HFFc6 (cell line): ENCODE results near the gene ANKRA2. TPM values are rescaled to one million over a fixed set of nuclear protein-coding genes. Genes with fewer than 3 reads are reported as not detected.

Source experiments
- DNase-seq: peaks from one replicate; pipeline ENCODE4 v3.0.0-alpha.2; 2018
- H3K27ac Mint-ChIP-seq: 2 replicates; pipeline ENCODE4 v1.8.0; 2020; ENCODE audit warnings: mild to moderate bottlenecking, mixed read lengths
- H3K27me3 Mint-ChIP-seq: 2 replicates; pipeline ENCODE4 v1.8.0; 2021; ENCODE audit warnings: mild to moderate bottlenecking, moderate library complexity, mixed read lengths; ENCODE audit not compliant: insufficient read depth
- H3K36me3 Mint-ChIP-seq: 2 replicates; pipeline ENCODE4 v1.8.0; 2021; ENCODE audit warnings: low read depth, mixed read lengths
- H3K4me1 Mint-ChIP-seq: 2 replicates; pipeline ENCODE4 v1.8.0; 2020; ENCODE audit warnings: low read depth, mixed read lengths
- H3K4me3 Mint-ChIP-seq: 2 replicates; pipeline ENCODE4 v1.8.0; 2020; ENCODE audit warnings: mild to moderate bottlenecking, moderate library complexity, mixed read lengths
- H3K9me3 Mint-ChIP-seq: 2 replicates; pipeline ENCODE4 v1.8.0; 2020; ENCODE audit warnings: mild to moderate bottlenecking, mixed read lengths
- total RNA-seq, 6 experiments: library from RNA; stranded (reverse); fragmentation: NEBNext Ultra II Directional; extraction: Animal tissue kit (Norgen Biotek cat#: 25700); gene quantifications; 2 replicates in 1 of 6; 3 replicates in 5 of 6; pipeline ENCODE4 v1.2.3, GENCODE V29; 2021
- TF ChIP-seq, protein P1 (sequence below): fragments of 200-600 bp; sonication (generic); IDR thresholded peaks from 2 replicates; pipeline ENCODE4 v1.5.0; 2021; ENCODE audit warnings: antibody characterized with exemption, mild to moderate bottlenecking

ANKRA2 gene
- total RNA-seq, 6 experiments from 2014 or later, result 12.5 to 15.1 (median 13.7) TPM

DNA sequence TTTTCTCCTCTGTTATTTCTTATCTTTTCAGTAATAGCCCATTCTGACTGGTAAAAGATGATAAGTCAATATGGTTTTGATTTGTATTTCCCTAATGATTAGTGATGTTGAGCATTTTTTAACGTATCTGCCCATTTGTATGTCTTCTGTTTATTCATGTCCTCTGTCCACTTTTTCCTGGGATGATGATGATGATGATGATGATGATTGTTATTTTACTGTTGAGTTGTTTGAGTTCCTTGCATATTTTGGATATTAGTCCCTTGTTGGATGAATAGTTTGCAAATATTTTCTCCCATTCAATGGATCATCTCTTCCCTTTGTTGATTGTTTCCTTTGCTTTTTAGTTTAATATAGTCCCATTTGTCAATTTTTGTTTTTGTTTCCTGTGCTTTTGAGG lies 27.1 kb upstream of the ANKRA2 start:
- H3K27me3 Mint-ChIP-seq, result no peaks in the 10 kb centered on the region
- H3K4me3 Mint-ChIP-seq, result peak overlapping the region; percentile 57
- no peaks in the 10 kb centered on the region for H3K36me3 Mint-ChIP-seq
- peak overlapping the region; percentile 72 for H3K27ac Mint-ChIP-seq
- TF ChIP-seq, protein P1, sequence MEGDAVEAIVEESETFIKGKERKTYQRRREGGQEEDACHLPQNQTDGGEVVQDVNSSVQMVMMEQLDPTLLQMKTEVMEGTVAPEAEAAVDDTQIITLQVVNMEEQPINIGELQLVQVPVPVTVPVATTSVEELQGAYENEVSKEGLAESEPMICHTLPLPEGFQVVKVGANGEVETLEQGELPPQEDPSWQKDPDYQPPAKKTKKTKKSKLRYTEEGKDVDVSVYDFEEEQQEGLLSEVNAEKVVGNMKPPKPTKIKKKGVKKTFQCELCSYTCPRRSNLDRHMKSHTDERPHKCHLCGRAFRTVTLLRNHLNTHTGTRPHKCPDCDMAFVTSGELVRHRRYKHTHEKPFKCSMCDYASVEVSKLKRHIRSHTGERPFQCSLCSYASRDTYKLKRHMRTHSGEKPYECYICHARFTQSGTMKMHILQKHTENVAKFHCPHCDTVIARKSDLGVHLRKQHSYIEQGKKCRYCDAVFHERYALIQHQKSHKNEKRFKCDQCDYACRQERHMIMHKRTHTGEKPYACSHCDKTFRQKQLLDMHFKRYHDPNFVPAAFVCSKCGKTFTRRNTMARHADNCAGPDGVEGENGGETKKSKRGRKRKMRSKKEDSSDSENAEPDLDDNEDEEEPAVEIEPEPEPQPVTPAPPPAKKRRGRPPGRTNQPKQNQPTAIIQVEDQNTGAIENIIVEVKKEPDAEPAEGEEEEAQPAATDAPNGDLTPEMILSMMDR, result no peak
- DNase-seq, result peak; percentile 32
- peaks cover 45% of the 10 kb centered on the region for H3K4me1 Mint-ChIP-seq
- H3K9me3 Mint-ChIP-seq, result no peaks in the 10 kb centered on the region

DNA sequence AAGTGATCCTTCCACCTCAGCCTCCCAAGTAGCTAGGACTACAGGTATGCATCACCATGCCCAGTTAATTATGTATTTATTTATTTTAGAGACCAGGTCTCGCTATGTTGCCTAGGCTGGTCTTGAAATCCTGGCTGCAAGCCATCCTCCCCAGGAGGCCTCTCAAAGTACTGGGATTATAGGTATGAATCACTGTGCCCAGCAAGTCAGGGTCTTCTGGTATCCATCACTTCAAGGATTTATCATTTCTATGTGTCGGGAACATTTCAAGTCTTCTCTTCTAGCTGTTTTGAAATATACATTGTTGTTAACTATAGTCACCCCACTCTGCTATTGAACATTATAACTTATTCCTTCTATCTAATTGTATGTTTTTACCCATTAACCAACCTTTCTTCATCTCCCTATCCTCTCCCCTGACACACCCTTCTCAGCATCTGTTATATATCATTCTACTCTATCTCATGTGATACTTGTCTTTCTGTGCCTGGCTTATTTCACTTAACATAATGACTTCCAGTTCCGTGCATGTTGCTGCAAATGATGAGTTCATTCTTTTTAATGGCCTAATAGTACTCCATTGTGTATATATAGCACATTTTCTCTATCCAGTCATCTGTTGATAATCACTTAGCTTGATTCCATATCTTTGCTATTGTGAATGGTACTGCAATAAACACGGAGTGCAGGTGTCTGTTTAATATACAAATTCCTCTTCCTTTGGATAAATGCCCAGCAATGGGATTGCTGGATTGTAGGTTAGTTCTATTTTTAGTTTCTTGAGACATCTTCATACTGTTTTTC lies 26.5 kb upstream of the ANKRA2 start:
- peak; percentile 67 for DNase-seq
- Mint-ChIP-seq H3K27me3 (no peaks in the 10 kb centered on the region), H3K36me3 (no peaks in the 10 kb centered on the region), H3K4me1 (peaks cover 45% of the 10 kb centered on the region), H3K9me3 (no peaks in the 10 kb centered on the region), H3K4me3 (peak overlapping the region; percentile 57), H3K27ac (peak overlapping the region; percentile 72)
- TF ChIP-seq, protein P1, result no peak

DNA sequence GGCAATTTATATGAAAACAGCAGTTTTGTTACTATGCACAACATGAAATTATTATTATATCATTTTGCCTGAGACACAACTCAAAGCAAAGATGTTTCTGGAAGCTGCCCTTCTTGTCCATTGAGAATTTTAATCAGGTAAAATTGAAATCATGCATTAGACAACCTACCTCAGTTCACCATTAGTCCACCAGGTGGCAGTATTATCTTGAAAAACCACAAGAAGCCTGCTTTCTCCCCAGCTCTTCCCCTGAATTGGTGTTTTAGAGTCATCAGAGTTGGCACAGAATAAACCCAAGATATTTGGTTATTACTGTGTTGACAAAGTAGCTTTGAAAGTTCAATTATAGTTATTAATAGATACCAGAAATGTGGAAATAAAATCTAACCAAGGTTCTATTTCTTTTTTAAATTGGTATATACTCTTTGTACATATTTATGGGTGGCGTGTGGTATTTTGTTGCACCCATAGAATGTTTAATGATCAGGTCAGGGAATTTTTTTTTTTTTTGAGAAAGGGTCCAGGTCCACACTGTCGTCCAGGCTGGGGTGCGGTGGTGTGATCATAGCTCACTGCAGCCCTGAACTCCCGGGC lies 25.8 kb upstream of the ANKRA2 start:
- H3K27me3 Mint-ChIP-seq, result no peaks in the 10 kb centered on the region
- TF ChIP-seq, protein P1, result peak; percentile 98
- H3K4me1 Mint-ChIP-seq, result peaks cover 45% of the 10 kb centered on the region
- H3K9me3 Mint-ChIP-seq, result no peaks in the 10 kb centered on the region
- H3K27ac Mint-ChIP-seq, result peak overlapping the region; percentile 72
- DNase-seq, result peak; percentile 91
- no peaks in the 10 kb centered on the region for H3K36me3 Mint-ChIP-seq
- H3K4me3 Mint-ChIP-seq, result peak overlapping the region; percentile 35

DNA sequence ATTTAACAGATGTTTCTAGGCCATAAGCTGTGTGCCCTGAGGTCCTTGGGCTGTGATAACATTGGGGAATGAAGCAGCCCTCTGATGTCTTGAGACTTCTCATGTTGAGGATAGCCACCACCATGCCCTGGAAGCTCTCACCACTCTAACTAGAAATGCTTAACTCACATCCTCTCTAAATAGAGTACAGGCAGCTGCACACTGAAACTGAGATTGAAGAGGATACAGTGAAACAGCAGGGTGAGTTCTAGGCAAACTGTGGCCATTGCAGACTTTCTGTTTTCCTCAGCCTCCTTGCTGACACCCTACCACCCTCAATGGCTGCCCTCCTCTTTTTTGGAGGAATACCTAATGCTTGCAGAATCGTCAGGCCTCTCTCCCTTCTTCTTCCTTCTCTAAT lies 22.5 kb upstream of the ANKRA2 start:
- no peaks in the 10 kb centered on the region for H3K9me3 Mint-ChIP-seq
- no peaks in the 10 kb centered on the region for H3K27me3 Mint-ChIP-seq
- TF ChIP-seq, protein P1, result no peak
- no peak overlapping the region for H3K4me3 Mint-ChIP-seq
- H3K27ac Mint-ChIP-seq, result no peak overlapping the region
- peaks cover 35% of the 10 kb centered on the region for H3K4me1 Mint-ChIP-seq
- H3K36me3 Mint-ChIP-seq, result no peaks in the 10 kb centered on the region
- DNase-seq, result no peak

DNA sequence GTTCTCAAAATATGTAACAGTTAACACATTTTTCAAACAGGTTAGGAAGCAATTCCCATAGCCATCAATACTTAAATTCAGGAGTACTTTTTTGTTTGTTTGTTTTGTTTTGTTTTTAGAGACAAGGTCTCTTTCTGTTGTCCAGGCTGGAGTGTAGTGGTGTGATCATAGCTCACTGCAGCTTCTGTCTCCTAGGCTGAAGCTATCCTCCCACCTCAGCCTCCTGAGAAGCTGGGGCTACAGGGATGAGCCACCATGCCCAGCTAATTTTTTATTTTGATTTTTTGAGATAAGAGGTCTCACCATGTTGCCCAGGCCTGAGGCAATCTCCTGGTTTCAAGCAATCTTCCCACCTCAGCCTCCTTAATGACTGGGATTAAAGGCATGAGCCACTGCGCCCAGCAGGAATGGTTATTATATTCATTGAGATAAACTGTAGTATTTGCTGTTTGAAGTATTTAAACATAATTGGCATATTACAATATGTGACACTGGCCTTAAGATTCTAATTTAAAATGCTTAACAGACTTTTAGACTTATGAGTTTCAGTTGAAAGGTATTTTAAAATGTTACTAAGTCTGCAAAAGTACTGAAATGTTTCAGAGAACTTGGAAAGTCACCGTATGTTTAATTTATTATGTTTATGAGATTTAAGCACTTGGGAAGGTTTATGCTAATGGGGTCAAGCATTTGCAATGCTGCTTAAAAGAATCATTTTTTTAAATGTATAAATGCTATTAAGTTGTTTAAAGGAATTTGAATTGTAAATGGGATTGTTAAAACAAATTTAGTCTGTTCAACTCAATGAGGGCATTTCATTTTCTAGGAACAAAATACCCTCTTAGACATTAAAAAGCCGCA lies 17.1 kb upstream of the ANKRA2 start:
- no peaks in the 10 kb centered on the region for H3K4me1 Mint-ChIP-seq
- no peaks in the 10 kb centered on the region for H3K27me3 Mint-ChIP-seq
- H3K27ac Mint-ChIP-seq, result no peak overlapping the region

More for the DNA sequence above, 17.1 kb upstream of the ANKRA2 start:
- H3K36me3 Mint-ChIP-seq, result peaks cover 15% of the 10 kb centered on the region
- no peak for DNase-seq
- no peaks in the 10 kb centered on the region for H3K9me3 Mint-ChIP-seq
- no peak overlapping the region for H3K4me3 Mint-ChIP-seq
- TF ChIP-seq, protein P1, result no peak
